Measurements from ENCODE around the gene S100A3.
"Not testable (repeated sequence)": the region's sequence is repeated elsewhere in the genome, so short reads cannot be mapped to it uniquely, and the experiment has no call there.

Gene S100A3

DNA sequence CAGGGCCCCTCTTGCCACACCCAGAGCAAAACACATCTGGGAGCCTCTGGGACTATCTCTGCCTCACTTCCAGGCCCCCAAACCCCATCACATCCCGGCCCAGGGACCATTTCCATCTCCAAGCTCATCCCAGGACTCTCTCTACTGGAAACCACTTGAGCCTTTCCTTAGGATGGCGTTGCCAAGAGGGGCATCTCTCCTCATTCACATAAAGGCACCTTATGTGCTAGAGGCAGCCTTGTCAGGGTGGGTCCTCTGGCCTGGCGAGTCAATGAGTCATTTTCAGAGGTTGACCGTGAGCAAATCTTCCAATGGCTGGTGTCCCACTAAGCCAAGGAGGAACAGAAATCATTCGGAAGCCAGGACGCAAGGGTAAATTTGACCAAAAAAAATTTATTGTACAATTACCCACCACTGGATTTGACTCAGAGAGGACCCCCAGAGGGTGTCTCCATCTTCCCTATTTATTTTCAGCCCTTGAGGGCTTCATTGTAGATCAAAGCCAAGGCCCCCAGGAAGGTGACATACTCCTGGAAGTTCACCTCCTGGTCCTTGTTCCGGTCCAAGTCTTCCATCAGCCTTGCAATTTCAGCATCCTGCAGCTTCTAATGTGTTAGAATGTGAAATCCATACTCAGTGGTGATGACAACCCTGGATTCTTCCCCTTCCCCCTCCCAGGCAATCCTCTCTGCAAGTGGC is 14.7 kb downstream of the S100A3 start:
- DNase-seq = no peak

DNA sequence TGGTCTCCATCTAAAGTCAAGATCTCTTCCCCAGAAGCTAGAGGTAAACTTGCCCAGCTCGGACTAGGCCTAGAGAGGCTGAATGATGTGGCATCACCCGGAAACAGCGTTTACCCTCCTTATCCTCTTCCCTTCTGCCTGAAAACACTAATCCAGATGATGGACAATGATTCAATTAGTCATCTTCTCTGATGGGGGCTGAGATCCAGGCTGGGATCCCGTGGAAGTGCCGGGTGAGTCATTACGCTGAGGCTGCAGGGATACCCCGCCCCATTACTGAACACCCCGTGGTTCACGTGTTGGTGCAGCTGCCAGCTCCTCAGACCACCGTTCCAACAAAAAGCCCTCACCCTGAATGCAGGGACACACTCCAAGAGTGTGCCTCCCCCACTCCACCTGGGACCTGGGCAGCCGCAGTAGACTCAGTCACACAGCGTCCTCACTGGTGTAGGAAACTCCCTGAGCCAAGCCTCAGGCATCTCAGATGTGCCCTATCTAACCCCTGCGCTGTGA is 15.3 kb downstream of the S100A3 start:
- peak; percentile 48 for DNase-seq

DNA sequence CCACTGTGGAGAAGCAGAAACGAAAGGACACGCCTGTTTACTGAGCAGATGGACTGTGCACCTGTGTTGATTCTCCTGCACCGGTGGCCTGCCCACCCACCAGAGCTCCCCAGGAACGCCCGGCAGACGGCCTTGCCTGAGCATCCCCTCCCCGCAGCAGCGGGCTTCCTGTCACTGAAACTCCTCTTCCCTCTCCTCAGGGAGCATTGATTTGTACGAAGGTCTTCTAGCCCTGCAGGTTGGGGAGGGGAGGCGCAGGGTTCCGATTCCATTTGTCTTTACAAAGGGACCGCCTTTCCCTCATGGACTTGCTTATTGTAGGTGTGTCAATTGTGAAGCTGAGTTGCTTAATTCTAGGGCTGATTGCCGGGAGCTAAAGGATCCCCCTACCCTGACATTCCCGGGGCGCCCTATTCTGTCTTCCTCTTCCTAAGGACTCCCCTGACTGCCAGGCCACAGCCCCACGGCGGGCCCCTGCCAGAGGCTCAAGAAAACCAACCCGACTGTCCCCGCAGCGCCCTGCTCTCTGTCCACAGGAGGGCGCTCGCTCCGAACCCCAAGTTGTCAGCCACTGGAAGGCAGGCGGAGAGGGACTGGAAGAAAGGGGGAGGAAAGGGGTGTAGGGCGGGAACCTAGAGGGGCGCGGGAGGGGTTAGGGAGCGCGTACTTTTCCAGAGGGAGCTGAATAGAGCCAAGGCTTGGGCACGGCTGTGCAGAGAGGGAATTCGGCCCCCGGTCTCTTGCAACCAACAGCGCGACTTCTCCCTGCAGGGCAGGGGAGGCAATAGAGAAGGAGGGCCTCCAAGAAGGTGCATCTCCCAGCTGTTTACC is 16.1 kb downstream of the S100A3 start:
- peak; percentile 87 for DNase-seq

DNA sequence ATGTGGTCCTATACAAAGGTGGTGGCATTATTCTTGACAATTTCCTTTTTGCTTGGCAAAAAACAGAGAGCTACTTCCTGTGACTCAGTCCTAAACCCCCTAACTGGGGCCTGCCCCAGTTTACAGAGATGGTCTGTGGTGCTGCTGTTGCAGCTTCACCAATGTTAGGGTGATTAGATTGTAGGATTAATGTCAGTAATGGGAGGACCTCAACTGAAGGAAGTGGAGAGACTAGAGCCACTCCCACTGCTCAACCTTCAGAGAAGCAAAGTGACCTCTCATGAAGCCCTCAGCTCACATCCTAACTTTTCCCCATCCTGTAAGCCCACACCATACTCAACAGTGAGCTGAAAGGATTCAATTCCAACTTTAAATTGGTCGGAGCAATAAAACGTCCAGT is 16.9 kb downstream of the S100A3 start:
- no peak for DNase-seq

DNA sequence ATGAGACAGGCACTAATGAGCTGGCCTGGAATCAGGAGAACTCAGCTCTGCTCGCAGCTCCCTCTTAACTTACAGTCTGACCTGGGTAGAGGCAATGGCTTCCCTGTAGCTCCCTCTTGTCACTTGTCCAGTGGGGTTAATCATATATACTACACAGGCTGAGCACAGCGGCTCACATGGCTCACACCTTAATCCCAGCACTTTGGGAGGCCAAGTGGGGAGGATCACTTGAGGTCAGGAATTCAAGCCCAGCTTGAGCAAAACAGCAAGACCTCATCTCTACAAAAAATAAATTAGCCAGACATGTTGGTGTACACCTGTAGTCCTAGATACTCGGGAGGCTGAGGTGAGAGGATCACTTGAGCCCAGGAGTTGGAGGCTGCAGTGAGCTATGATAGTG is 17.4 kb downstream of the S100A3 start:
- DNase-seq = no peak

DNA sequence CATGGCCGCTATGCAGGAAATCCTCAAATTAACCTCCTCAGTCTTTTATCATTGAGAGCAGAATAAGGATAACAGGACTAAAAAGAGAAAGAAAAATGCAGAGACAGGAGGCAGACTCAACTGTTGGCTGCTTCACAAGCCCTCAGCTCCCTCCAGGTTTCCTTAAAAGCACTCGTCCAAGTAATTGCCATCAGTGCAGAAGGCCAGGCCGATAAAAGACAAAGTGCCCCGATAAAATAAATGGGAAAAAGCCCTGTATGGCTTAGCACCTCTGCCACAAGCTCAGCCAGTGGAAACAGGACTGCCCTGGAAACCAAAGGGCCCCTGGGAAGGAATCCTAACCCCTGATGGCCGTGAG is 21.4 kb downstream of the S100A3 start:
- no peak for DNase-seq

DNA sequence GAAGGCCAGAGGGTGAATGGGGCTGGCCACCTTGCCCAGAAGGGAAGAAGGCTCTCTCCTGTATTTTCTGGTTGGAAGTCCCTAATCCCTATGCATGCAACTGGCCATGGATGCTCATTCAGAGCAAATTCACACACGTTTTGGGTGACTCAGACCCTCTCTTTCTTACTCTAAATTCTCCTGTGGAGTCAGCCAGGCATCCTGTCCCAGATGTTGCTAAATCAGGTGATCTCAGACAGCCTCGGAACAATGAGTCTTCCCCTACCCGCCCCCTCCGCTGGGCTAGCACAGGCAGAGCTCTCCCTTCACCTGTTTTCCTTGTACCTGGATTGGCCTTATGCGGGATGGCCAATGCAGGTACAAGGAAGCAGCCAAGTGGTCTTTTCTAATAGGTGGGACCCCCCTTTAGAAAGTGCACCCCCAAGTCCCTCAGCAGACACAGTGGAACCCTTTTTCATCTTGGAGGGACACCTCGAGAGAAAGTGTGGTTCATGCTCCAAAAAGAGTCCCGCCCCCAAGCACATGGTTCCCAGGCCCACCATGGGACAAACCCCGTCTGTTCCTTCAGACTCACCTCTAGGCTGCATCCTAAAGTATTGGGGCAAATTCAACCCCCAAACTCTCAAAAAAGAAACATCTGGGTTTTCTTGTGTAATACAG is 21.9 kb downstream of the S100A3 start:
- no peak for DNase-seq

DNA sequence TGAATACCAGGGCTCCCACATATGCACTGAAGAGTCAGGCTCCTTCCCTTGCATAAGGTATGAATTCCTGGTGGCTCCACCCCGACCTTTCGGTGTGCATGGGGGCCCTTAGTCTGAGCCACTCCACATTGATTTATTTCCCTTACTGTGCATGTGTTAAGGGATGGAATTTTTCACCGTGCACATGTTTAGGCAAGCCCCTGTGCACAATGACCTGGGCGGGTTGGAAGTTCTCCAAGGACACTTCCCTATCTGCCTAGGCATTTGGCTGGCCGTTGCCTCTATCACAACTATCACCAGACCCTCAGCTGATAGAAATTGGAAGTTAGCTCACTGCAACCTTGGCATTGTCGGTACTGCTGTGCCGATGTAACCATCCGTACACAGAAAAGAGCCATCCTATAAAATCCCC is 22.9 kb downstream of the S100A3 start:
- DNase-seq = no peak

DNA sequence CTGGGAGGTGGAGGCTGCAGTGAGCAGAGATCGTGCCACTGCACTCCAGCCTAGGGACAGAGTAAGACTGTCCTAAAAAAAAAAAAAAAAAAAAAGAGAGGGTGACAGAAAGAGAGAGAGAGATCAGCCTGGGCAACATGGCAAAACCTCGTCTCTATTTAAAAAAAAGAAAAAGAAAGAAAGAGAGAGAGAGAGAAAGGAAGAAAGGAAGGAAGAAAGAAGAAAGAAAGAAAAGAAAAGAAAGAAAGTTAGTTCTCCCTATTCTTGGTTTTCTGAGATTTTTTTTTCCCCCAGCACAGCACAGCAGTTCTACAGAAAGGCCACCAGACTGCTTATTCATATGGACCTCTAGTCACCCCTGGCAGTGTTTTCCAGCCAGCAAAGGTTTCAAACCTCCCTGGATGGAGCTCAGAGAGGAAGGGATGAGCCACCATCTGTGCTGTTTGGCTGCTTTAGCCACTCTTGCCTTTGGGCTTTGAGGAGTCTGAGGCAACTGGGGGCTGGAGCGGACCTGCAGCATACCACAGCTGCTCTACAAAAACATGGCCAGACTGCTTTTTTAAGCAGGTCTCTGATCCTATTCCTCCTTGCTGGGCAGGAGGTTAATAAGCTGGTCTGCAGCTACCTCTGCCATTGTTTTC is 23.9 kb downstream of the S100A3 start:
- DNase-seq = no peak

DNA sequence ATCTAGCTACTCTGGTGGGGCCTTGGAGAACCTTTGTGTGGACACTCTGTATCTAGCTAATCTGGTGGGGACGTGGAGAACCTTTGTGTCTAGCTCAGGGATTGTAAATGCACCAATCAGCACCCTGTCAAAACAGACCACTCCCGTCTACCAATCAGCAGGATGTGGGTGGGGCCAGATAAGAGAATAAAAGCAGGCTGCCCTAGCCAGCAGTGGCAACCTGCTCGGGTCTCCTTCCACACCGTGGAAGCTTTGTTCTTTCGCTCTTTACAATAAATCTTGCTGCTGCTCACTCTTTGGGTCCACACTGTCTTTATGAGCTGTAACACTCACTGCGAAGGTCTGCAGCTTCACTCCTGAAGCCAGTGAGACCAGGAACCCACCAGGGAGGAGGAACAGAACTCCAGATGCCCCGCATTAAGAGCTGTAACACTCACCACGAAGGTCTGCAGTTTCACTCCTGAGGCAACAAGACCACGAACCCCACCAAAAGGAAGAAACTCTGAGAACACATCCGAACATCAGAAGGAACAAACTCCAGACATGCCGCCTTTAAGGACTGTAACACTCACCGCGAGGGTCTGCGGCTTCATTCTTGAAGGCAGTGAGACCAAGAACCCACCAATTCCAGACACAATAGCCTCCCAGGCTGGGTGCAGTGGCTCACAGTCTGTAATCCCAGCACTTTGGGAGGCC is 26.6 kb downstream of the S100A3 start:
- DNase-seq = not testable (repeated sequence)

DNA sequence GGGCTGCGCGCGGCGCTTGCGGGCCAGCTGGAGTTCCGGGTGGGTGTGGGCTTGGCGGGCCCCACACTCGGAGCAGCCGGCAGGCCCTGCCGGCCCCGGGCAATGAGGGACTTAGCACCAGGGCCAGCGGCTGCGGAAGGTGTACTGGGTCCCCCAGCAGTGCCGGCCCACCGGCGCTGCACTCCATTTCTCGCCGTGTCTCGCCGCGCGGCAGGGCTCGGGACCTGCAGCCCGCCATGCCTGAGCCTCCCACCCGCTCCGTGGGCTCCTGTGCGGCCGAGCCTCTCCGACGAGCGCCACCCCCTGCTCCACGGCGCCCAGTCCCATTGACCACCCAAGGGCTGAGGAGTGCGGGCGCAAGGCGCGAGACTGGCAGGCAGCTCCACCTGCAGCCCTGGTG is 27.2 kb downstream of the S100A3 start:
- DNase-seq = not testable (repeated sequence)

DNA sequence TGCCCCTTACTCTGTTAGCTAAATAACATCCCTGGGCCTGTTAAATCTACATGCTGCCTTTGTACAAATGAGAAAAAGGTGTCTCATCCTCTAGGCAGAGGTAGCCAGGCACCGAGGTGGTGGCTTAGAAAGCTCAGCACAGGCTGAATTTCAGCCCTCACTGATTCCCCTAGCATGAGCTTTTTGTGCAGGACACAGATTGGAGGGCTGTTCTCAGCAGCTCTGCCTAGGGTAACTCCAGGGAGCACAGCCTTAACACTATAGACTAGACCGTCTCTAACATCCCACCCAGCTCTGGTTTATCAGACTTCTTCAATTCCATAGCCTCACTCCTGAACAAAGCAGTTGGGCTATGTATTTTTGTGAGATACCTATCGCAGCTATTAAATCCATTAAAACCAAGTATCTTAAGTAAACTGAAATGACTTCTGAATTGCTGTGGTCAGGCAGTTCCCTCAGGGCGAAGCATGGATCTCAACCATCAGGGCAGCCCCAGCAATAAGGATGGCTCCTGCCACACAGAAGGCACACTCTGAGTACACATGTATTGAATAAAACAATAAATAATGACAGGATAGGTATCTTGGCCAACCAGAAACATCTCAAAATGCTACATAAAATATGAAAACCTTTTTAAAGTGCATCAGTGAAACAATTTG is 28.1 kb downstream of the S100A3 start:
- DNase-seq = no peak

DNA sequence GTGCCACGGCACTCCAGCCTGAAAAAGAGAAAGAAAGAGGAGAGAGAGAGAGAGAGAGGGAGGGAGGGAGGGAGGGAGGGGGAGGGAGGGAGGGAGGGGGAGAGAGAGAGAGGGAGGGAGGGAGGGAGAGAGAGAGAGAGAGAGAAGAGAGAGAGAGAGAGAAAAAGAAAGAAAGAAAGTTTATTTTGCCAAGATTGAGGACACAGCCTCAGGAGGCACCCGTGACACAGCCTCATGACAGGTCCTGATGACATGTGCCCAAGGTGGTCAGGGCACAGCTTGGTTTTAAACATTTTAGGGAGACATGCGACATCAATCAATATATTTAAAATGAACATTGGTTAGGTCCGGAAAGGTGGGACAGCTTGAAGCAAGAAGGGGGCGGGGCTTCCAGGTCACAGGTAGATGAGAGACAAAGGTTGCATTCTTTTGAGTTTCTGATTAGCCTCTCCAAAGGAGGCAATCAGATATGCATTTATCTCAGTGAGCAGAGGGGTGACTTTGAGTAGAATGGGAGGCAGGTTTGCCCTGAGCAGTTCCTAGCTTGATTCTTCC is 28.8 kb downstream of the S100A3 start:
- DNase-seq = not testable (repeated sequence)

DNA sequence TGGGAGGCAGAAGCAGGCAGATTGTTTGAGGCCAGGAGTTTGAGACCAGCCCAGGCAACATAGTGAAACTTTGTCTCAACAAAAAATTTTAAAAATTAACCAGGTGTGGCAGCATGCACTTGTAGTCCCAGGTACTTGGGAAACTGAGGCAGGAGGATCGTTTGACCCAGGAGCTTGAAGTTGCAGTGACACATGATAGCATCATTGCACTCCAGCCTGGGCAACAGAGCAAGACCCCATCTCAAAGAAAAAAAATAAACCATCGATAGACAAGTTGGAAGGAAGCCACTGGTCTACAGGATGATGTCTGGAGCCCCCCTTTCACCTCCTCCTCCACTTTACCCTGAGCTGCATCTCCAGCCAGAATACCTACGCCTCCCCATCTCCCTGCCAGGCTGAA is 29.8 kb downstream of the S100A3 start:
- no peak for DNase-seq

DNA sequence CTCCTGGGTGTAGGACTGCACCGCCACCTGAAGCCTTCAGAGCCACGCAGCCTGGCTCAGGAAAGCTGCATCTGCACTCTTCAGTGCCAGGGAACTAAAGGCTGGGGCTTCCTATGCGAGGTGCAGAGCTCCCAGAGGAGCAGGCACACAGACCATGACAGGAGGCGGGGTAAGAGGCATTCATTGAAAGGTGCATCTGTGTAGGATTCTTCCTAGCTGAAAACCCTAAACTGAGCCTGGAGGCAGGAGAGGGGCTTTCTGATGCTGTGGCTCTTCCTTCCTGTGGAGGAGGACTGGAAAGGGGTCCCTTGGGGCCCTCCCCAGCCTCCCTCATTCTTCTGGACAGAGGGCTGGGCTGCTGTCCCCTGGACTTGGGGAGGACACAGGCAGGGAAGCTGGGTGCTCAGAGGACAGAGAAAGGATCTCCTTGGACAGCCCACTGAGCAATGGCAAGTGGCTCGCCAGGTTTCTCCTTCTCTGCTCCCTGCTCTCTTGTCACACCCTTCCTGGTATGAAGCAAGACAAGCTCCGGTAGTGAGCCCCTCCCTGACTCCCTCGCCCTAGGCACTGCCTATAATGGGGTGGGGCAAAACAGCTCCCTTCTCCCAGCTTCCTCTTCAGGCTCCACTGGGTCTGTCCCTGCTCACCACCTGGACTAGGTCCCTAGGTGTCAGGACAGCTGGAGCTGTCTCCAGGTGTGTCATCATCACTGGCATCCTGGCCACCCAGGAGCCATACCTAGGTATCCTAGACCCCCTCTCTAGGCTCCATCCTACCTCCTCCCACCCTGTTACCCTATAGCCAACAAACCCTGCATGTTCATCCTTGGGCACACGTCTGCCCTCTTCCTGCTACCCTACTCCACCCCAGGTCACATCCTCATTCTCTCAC is 33.3 kb downstream of the S100A3 start:
- no peak for DNase-seq

DNA sequence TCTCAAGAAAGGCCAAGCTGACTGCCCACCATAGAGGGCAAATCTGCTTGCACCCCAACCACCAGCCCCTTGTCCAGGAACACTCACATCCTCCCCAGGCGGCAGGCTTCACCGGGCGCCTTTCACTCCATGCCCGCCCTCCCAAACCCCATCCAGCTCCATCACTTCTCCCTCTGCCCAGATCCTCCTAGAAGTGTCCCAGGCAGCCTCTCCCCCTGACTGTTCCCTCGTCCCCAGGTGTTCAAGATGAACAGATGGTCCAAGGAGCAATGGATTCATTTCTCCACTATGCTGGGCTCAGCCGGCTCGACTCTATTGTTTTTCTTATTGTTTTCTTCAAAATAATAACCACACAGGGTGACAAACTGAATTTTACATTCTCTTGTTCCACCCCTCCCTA is 35.4 kb downstream of the S100A3 start:
- no peak for DNase-seq

DNA sequence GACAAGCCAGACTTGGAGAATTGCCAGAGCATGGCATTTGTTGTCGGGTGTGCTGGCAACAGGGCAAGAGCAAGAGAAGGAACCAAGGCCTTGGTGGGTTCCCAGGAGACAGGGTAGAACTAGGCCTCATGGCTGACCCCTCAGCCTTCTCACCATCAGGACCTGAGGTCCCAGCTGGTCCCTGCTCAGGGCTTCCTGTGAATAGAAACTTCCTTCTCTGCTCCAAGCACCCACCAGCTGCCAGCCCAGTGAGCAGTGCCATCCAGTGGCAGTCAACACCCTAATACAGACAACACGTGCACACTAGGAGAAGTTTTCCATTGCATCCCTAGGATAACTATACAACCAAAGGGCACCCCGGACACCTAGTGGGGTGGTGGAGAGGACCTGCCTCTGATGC is 36.0 kb downstream of the S100A3 start:
- no peak for DNase-seq

DNA sequence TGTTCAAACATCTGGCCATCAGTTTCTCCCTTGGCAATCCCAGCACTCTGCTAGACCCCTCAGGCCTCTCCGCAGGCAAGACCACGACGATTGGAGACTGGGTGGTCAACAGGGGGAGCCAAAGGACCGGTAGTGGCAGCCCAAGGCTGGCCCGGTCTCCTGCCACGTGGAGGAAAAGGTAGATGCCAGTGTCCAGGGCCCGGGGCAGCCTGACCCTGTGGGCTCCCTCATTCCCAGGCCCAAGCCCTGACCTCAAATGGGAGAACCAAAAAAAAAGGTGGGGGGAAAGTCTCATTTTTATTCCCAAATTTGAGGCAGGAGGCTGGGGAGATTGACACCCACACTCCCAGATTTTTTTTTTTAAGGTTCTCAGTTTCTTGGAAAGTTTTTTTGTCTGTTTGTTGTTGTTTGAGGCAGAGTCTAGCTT is 38.1 kb downstream of the S100A3 start:
- peak; percentile 67 for DNase-seq

DNA sequence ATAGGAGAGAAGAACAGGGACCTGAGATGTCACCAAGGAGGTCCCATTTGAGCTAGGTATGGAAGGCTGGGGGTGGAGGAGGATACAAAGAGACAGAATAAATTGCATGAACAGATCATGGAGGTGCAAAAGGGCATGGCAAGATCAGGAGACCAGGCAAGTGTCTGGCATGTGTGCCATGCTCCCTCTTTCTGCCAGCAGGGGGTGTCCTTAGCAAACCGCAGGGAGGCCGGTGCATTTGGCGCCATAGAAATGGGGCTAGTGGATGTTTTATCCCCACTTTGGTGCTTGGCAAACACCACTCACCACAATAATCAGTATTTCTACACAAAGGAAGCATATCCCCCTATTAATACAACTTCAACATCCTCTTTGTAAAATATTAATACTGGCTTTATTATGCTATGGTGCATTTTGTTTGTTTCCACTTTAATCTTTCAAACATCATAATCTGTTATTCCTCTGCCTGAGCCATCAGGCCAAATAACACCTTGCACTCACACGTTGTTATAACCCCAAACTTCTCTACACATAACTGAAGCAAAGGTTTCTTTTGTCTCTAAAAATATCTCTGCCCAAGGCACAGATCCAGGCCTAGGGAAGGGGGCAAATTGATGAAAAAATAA is 39.2 kb downstream of the S100A3 start:
- DNase-seq = peak; percentile 50

DNA sequence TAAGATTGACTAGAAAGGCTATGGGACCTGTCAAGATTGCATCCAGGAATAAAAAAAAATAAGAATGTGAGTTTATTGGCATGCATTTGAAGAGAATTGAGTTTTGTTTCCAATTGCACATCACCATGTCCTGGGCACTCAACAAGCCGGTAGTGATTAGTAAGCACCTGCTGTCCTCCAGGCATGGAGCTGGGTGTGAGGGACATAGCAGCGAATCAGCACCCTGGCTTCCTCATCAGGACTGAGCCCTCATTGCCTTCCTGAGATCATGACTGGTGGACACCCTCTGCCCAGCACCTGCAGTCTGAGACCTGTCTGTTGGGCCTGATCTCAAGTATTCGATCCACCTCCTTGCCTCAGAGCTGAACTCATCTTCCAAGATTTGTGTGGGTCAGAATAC is 40.0 kb downstream of the S100A3 start:
- DNase-seq = no peak

All from 8988T (cell line).